A673 (cell line): ENCODE data around the gene ZNF460. TPM values are rescaled to one million over a fixed set of nuclear protein-coding genes. Genes with fewer than 3 reads are reported as not detected.

Experiments
- Bru-seq: library from RNA; stranded (reverse); fragments of 400-500 nt; gene quantifications from one replicate; lab custom pipeline; 2021; lab: Mats Ljungman, UMichigan
- BruChase-seq, 2 experiments: library from RNA; stranded (reverse); fragments of 400-500 nt; gene quantifications; one replicate each; lab custom pipeline; 2021; lab: Mats Ljungman, UMichigan
- BruUV-seq: library from RNA; stranded (reverse); fragments of 400-500 nt; replicated peaks from 2 replicates; lab custom pipeline; 2021; lab: Mats Ljungman, UMichigan
- CTCF ChIA-PET: fragments of 300-600 bp; sonication (Branson Sonifier 250); formaldehyde crosslinking; loops from one replicate; lab custom pipeline; 2022; ENCODE audit warnings: antibody characterized with exemption; lab: Charles Lee
- POLR2A ChIA-PET: fragments of 300-600 bp; sonication (Branson Sonifier 250); formaldehyde crosslinking; loops from one replicate; lab custom pipeline; 2022; ENCODE audit warnings: antibody characterized with exemption; ENCODE audit not compliant: low non-redundant PET; lab: Charles Lee
- DNase-seq: peaks from one replicate; pipeline ENCODE4 v3.0.0-alpha.2; 2015; ENCODE audit warnings: low spot score
- H3K27ac ChIP-seq: fragments of 200-600 bp; sonication (generic); 2 replicates; pipeline ENCODE4 v1.5.1; 2016; ENCODE audit warnings: mixed run types, low read depth, mild to moderate bottlenecking, mixed read lengths, antibody characterized with exemption, low read length; ENCODE audit not compliant: poor library complexity, severe bottlenecking
- H3K27me3 ChIP-seq: fragments of 200-600 bp; sonication (generic); replicated peaks from 2 replicates; pipeline ENCODE4 v1.6.1; 2017; ENCODE audit warnings: mixed run types, low read depth, mild to moderate bottlenecking, mixed read lengths, antibody characterized with exemption, low read length; ENCODE audit not compliant: insufficient read depth, poor library complexity
- H3K36me3 ChIP-seq: fragments of 200-600 bp; sonication (generic); 2 replicates; pipeline ENCODE4 v1.6.1; 2016; ENCODE audit warnings: mixed run types, mild to moderate bottlenecking, mixed read lengths, antibody characterized with exemption, low read length; ENCODE audit not compliant: insufficient read depth, poor library complexity, severe bottlenecking
- H3K4me1 ChIP-seq: fragments of 200-600 bp; sonication (generic); 2 replicates; pipeline ENCODE4 v1.6.1; 2017; ENCODE audit warnings: mixed run types, mild to moderate bottlenecking, mixed read lengths, antibody characterized with exemption, low read length; ENCODE audit not compliant: insufficient read depth, poor library complexity, severe bottlenecking
- H3K4me3 ChIP-seq: fragments of 200-600 bp; sonication (generic); 2 replicates; pipeline ENCODE4 v1.5.1; 2016; ENCODE audit warnings: low read depth, mixed run types, mild to moderate bottlenecking, mixed read lengths, low read length; ENCODE audit not compliant: poor library complexity, severe bottlenecking
- H3K9me3 ChIP-seq: fragments of 200-600 bp; sonication (generic); 2 replicates; pipeline ENCODE4 v1.6.1; 2016; ENCODE audit warnings: mixed run types, low read depth, mild to moderate bottlenecking, mixed read lengths, antibody characterized with exemption, low read length; ENCODE audit not compliant: poor library complexity, severe bottlenecking
- EZH2 ChIP-seq: fragments of 200-600 bp; sonication (generic); IDR thresholded peaks from 2 replicates; pipeline ENCODE4 v1.6.1; 2017; ENCODE audit warnings: borderline replicate concordance, low read depth, mild to moderate bottlenecking, mixed read lengths, antibody characterized with exemption, low read length; ENCODE audit not compliant: poor library complexity, severe bottlenecking
- intact Hi-C: fragments of 100-400 bp; cut with micrococcal nuclease; formaldehyde crosslinking; loops from one replicate; pipeline ENCODE4 v1.10.0; 2022; ENCODE audit not compliant: unreplicated experiment
- long read RNA-seq: library from polyadenylated mRNA; stranded (forward); transcript quantifications from one replicate; pipeline ENCODE4 v2.0.0, GENCODE V29; 2022
- total RNA-seq: library from RNA; stranded (reverse); gene quantifications from 2 replicates; pipeline ENCODE4 v1.2.3, GENCODE V29; 2021
- TF ChIP-seq, protein P1 (sequence below): fragments of 300-800, 200-600 bp; sonication (generic); conservative IDR thresholded peaks from 2 replicates; pipeline ENCODE4 v1.5.1; 2017; ENCODE audit warnings: low read depth, mild to moderate bottlenecking, antibody characterized with exemption, low read length, moderate library complexity, mixed read lengths

ZNF460 gene
- total RNA-seq (53.3 and 58.4 TPM in 2 replicates), Bru-seq, nascent RNA (percentile 92 among the genes with signal in this experiment), BruChase-seq, experiment 1, labeled RNA remaining after a 2-hour chase (percentile 98 among the genes with signal in this experiment), BruChase-seq, experiment 2, labeled RNA remaining after a 6-hour chase (percentile 98 among the genes with signal in this experiment)
- long read RNA-seq, partial matches to known transcripts, result 0 of 1 reads
- long read RNA-seq, other reads (novel, unspliced or antisense), result 1 of 1 reads

GRCh38 chr19:57280165-57280961 is at the start of gene ZNF460:
Gene ZNF460 (plus strand): TSS chr19:57280485. CDS start chr19:57280807, 322 bp downstream.
- H3K27ac ChIP-seq, result peak within 1 kb of the TSS; percentile 98
- intact Hi-C loops, result loop anchor here (1.0 kb wide), 1 partner anchor 40 kb away; the partner anchor contains the start of gene ZNF805
- peak; percentile 99 for DNase-seq
- peaks cover 13% of the 10 kb centered on the region for H3K4me1 ChIP-seq
- H3K9me3 ChIP-seq, result no peaks in the 10 kb centered on the region
- POLR2A ChIA-PET, result no interaction called here
- peaks cover 16% of the 10 kb centered on the region for H3K36me3 ChIP-seq
- CTCF ChIA-PET, result no interaction called here
- no peaks in the 10 kb centered on the region for H3K27me3 ChIP-seq
- H3K4me3 ChIP-seq, result peak within 1 kb of the TSS; percentile 92
- TSS peak; percentile 32 for BruUV-seq
- TF ChIP-seq EZH2, result no peak
- TF ChIP-seq, protein P1, sequence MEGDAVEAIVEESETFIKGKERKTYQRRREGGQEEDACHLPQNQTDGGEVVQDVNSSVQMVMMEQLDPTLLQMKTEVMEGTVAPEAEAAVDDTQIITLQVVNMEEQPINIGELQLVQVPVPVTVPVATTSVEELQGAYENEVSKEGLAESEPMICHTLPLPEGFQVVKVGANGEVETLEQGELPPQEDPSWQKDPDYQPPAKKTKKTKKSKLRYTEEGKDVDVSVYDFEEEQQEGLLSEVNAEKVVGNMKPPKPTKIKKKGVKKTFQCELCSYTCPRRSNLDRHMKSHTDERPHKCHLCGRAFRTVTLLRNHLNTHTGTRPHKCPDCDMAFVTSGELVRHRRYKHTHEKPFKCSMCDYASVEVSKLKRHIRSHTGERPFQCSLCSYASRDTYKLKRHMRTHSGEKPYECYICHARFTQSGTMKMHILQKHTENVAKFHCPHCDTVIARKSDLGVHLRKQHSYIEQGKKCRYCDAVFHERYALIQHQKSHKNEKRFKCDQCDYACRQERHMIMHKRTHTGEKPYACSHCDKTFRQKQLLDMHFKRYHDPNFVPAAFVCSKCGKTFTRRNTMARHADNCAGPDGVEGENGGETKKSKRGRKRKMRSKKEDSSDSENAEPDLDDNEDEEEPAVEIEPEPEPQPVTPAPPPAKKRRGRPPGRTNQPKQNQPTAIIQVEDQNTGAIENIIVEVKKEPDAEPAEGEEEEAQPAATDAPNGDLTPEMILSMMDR, result no peak

- H3K27ac ChIP-seq, result no peak overlapping the region
- intact Hi-C loops, result no loop called here
- H3K4me3 ChIP-seq, result no peak overlapping the region
- CTCF ChIA-PET, result no interaction called here
- POLR2A ChIA-PET, result no interaction called here
- H3K4me1 ChIP-seq, result no peaks in the 10 kb centered on the region
- DNase-seq, result no peak
- no TSS peak for BruUV-seq
- no peaks in the 10 kb centered on the region for H3K36me3 ChIP-seq
- TF ChIP-seq, protein P1, result no peak
- no peak for TF ChIP-seq EZH2
- H3K27me3 ChIP-seq, result no peaks in the 10 kb centered on the region
- H3K9me3 ChIP-seq, result no peaks in the 10 kb centered on the region
Observed at GRCh38 chr19:57231686-57232085, 48.6 kb upstream of the ZNF460 start.

GRCh38 chr19:57233207-57233606 is 47.1 kb upstream of the ZNF460 start:
- ChIA-PET POLR2A (no interaction called here), CTCF (no interaction called here)
- BruUV-seq, result no TSS peak
- Histone ChIP-seq H3K4me3 (no peak overlapping the region), H3K27me3 (no peaks in the 10 kb centered on the region), H3K4me1 (no peaks in the 10 kb centered on the region), H3K27ac (no peak overlapping the region), H3K36me3 (no peaks in the 10 kb centered on the region), H3K9me3 (no peaks in the 10 kb centered on the region)
- no peak for DNase-seq
- TF ChIP-seq, protein P1, result no peak
- no peak for TF ChIP-seq EZH2
- intact Hi-C loops, result no loop called here
